Stimulated activated CD4-positive, alpha-beta T cell treated with anti-CD3 and anti-CD28 coated beads, Interleukin-2, amount 100 ng/mL, for 24 hours (primary cell): Measurements from ENCODE around the gene EDARADD.
"Not testable (repeated sequence)": the region's sequence is repeated elsewhere in the genome, so short reads cannot be mapped to it uniquely, and the experiment has no call there.

Experiments used
- DNase-seq, 2 donors: peaks; one replicate each; pipeline ENCODE4 v3.0.0-alpha.2; 2020

EDARADD gene

DNA sequence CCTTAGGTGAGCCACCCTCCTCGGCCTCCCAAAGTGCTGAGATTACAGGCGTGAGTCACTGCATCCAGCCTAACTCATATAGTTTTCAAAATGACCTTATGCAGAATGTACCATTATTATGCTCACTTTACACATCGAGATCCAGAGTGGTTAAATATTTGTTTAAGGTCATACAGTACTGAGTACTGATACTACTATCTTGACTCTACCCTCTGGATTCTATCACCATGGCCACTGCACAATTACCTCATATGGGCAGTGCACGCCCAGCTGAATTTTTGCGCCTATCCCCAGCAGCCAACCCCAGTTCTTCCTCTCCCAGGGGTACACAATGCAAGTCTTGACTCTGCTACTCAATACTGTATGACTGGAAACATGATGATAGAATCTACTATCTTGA lies 56.7 kb downstream of the EDARADD start:
- no peak for DNase-seq

DNA sequence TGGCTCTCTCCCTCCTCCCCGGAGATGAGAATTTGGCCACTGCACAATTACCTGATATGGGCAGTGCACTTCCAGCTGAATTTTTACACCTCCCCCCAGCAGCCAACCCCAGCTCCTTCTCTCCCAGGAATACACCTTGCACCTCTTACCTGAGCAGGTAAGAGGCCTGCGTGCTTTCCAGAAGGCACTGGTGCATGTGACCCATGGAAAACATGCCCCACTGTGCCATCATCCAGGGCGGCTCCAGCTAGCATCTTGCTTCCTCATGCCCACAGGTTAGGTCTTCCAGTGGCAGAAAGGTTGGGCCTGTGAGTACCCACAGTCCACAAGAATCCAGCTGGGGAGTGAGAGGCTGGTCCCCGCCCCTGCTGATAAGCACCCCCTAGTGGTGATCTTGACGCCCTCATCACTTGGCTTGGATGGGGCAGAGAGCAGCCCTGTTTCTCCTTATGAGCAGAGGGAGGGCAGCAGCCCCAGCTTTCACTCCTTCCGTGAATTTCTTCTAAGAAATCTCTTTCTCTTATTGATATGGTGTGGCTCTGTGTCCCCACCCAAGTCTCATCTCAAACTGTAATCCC lies 57.8 kb downstream of the EDARADD start:
- DNase-seq, result peak; percentile 35 to 49

DNA sequence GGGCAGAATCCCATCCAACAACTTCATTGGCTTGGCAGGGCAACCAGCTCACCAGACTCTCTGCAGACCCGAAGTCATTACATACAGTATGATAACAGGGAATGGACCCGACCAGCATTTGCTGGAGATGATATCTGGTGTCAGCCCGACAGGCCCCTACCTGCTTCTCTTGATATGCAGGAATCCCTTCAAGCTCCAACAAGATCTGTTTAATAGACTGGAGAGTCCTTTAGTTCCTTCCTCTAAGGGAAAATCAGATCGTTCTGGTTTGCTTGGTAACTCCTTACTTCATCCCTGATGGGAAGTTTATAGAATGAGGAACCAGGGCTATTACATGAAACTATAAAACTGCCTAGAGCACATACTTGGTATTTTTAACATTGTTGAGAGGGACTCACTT lies 61.2 kb downstream of the EDARADD start:
- no peak for DNase-seq

DNA sequence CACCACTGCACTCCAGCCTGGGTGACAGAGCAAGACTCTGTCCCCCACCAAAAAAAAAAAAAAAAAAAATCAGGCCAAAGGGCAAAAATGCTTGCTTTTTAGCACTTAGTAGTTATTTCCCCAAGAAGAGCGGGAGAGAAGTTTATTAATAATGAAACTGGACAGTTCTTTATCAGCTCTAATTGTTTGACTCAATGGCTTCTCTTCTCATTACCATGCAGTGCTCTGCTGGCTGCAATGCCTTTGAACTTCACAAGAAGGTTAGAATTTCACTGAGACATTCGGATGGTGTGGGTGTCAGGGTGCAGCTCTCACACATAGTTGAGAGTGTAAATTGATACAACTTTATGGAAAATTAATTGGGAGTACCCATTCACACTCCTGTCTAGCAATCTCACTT lies 63.7 kb downstream of the EDARADD start:
- DNase-seq, result no peak

DNA sequence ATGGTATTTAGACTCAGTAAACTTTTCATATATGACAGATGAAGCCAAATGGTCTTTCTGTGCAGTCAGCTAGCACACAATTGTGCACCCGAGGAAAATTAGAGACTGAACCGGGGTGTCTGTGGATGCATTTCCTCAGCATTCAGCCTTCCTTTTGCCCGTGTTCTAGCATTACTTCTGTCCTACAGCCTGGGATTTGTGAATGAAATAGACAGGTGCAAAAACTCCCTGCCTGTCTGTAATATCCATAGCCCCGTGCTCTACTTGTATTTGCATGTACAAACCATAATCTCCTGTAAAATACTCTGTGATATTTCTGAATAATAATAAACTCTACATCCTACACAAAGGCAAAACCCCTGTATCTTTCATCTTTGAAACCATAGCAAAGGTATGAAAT lies 64.9 kb downstream of the EDARADD start:
- no peak for DNase-seq

DNA sequence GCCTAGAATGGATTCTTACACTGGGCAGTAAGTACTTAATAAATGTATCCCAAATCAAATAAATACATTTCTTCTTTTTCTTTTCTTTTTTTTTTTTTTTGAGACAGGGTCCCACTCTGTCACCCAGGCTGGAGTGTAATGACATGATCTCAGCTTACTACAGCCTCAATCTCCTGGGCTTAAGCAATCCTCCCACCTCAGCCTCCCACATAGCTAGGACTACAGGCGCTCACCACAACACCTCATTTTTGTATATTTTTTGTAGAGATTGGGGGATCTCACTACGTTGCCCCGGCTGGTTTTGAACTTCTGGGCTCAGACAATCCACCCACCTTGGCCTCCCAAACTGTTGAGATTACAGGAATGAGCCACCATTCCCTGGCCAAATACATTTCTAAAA lies 66.0 kb downstream of the EDARADD start:
- DNase-seq, result no peak

DNA sequence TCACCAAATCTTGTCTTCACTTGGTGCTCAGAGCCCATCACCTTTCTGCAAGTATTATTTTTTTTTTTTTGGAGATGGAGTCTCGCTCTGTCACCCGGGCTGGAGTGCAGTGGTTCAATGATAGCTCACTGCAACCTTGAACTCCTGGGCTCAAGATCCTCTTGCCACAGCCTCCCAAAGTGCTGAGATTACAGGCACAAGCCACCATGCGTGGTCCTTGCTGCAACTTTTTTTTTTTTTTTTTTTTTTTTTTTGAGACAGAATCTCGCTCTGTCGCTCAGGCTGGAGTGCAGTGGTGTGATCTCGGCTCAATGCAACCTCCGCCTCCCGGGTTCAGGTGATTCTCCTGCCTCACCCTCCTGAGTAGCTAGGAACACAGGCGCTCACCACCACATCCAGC lies 70.1 kb downstream of the EDARADD start:
- not testable (repeated sequence) for DNase-seq

DNA sequence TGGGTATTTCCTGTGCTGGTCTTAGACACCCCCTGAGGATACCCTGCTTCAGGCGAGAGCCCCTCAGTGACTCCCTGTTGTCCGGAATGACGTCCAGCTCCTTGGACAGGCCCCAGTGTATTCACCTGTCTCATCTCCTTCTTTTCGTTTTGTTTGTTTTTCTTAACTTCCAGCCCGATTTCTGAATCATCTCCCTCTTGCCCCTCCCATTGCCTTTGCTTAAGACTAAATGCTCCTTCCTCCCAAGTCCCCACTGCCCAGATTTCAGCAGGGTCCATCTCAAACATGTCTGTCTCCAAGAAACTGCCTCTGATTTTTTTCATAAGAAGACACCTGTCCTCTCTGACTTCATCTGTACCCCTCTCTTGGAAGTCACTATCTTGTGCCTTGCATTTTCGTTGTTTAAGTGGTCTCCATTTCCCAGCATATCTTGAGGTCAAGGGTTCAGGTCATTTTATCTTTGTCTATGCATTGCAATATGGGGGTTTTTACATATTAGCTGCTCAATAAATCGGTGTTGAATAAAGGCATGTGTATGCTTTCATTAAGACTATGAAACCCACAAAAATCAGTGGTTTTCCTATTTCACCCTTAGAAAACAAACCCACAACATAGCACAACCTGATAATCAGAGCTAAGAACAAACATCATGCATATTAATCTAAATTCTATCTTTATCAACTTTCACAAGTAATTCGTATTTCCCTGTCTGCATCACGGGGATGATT lies 71.3 kb downstream of the EDARADD start:
- no peak for DNase-seq

DNA sequence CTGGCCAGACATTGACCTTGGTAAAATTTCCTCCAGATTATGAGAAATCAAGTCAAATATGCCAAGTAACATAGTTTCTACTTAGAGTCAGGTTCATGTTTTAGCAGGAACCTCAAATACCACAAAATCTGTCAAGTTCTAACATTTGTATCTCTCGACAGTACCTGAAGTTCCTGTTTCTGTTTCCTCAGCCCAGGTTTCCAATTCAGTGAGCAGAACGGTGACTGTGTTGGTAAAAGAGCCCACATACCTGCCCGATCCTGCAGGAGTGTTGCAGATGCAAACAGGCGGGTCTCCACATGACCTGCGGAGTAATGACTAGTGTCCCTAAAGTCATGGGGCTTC lies 71.8 kb downstream of the EDARADD start:
- DNase-seq, result no peak

DNA sequence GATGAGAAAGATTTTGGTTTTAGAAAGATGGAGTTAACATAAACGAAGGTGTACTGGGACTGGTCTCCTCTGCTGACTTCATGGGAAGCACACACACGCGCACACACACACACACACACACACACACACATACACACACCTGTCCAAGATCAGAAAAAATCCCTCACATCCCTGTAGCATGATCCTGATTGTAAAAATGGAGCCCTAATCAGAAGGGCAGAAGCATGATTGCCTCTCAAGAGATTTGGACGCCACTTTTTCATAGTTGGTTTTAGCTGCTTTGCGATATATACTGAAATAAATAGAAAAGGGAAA lies 73.2 kb downstream of the EDARADD start:
- no peak for DNase-seq

DNA sequence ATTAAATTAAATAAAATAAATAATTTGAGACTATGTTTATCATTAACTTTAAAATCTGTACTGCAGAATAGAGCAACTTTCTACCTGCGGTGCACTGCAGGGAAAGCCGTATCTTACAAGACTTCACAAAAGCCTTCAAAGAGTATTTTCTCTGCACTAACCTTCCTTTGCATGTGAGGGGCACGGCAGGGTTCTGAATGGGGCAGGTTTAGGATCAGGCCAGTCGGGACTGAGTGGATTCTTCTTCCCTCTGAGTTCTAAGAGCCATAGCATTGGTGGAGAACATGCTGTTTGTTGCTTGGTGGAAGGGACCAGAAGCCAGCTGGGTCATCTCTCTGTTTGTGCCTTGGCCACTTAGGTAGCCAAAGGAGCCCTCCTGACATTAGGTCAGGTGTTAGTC lies 74.5 kb downstream of the EDARADD start:
- DNase-seq, result no peak

DNA sequence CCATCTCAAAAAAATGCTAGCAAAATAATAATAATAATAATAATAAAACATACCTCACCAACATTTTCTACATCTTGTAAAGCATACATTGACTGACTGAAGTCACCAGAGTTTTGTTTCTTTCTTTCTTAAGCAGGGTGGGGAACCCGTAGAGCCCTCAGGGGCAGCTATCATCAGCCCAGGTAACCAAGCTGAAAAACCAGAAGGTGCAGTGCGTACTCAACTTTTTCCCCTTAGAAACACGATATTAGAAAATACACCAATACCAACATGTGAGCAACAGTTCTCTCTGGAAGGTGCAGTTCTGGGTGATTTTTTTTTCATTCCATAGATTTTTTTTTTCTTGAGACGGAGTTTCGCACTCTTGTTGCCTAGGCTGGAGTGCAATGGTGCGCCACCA lies 75.4 kb downstream of the EDARADD start:
- no peak for DNase-seq

DNA sequence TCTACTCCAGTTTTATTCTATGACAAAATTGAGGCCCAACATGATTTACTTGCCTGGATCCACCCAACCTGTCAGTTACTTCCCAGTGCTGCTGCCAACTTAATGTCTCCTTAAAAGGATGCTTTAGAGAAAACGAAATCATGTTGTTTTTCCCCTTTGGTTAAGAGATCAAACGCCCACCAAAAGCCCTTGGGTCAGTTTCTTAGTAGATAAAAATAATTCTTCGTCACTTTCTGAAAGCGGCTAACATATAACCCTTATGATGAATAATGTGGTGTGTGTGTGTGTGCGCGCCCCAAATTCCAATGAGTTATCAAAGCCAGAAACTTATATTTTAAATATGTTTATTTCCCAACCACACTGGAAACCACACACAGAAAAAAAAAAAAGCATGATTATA lies 77.0 kb downstream of the EDARADD start:
- DNase-seq, result no peak

DNA sequence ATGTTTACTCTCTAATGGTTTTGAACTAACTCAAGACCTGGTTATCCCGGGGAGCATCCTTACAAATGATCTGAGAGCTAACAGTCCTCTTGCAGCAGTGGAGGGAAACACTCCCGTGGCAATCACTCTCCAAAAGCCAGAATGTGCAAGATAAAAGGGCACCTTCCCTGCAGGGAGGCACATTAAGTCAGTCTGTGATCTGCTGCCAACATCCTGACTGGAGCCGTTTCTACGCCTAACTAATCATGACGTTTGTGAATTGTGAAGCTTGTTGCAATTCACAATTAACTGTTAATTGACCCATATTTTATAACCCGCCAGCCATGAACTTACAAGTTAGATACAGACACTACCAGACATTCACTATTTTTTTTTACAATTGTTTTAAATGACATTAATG lies 77.6 kb downstream of the EDARADD start:
- no peak for DNase-seq

DNA sequence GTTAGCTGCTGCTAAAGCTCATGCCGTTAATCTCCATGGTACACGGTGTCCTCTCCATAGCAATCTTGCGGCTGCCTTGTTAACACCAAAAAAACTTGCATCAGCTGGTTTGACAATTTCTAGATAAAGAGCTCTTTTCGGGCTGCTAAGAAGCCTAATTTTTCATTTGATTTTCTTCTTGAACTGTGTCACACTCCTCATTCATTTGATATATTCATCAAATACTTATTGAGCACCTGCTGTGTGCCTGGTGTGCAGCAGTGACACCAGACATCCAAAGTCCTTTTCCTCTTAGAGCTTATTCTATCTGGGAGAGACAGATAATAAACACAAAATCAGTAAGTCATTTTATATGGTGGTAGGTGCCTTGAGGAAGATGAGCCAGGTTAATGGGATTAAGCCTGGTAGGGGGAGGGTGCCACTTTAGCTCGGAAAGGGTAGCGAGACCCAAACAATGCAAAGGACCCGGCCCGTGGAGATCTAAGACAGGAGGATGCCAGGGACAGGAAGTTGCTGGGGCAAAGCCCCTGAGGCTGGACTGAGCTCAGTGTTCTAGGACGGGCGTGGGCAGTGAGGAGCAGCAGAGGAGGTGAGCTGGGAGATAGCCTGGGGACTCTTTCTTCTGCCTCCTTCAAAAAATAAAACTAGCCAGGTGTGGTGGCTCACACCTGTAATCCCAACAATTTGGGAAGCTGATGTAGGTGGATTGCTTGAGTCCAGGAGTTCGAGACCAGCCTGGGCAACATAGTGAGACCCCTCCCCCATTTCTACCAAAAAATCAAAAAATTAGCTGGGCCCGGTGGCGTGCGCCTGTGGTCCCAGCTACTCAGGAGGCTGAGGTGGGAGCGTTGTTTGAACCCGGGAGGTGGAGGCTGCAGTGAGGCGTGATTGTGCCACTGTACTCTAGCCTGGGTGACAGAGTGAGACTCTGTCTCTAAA lies 79.0 kb downstream of the EDARADD start:
- DNase-seq, result no peak

DNA sequence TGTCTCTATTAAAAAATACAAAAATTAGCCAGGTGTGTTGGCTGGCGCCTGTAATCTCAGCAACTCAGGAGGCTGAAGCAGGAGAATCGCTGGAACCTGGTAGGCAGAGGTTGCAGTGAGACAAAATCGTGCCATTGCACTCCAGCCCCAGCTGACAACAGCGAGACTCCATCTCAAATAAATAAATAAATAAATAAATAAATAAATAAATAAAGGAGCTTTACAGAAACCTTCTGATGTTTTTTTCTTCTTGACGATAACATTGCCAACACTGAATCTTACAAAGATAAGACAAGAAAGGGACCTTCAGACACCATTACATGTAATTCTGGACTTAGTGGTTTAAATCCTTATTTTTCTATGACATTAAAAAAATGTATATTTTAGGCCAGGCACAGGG lies 81.9 kb downstream of the EDARADD start:
- DNase-seq, result no peak

DNA sequence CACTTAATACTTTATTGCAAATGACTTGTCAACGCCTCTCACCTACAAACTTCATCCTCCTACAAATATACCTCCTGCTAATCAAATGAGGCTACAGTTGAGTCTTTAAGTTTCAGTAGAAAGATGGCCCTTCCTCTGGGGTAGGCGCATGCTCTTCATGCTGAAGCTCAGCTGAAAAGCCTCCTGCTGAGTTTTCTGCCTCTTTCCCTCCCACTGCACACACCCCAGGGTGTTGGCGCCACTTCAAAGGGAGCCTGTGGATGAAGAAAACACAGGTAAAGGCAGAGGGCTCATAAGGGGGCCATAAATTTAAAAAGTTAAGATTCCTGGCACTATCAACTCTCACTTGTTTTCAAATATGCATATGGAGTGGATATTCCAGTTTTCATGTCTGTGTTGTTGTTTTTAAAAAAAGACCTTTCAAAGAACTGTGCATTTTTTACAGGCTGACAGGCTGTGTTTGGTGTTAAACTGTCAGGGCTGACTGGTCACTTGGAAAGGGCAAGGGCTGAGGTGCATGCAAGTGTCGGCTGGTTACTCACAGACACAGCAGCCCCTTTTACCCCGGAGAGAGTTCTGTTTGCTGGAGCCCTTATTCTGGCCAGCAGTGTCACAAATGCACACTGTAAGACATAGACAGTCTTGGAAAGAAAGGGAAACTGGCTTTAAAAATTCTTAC lies 86.8 kb downstream of the EDARADD start:
- no peak for DNase-seq

DNA sequence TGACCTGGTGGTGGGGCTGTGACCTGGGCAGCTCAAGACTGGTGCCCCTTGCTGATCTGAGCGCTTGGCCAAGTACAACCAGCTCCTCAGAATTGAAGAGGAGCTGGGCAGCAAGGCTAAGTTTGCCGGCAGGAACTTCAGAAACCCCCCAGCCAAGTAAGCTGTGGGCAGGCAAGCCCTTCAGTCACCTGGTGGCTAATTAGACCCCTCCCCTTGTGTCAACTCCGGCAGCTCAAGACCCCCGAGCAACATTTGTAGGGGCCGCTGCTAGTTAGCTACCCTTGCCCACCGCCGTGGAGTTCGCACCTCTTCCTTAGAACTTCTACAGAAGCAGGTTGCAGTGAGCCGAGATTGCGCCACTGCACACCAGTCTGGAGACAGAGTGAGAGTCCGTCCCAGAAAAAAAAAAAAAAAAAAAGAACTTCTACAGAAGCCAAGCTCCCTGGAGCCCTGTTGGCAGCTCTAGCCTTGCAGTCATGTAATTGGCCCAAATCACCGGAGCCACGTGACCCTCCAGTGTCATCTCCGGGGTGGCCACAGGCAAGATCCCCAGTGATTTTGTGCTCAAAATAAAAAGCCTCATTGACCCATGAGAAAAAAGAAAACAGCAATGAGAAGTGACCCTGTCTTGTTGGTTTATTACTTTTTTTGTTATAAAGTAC lies 90.4 kb downstream of the EDARADD start:
- DNase-seq, result no peak

DNA sequence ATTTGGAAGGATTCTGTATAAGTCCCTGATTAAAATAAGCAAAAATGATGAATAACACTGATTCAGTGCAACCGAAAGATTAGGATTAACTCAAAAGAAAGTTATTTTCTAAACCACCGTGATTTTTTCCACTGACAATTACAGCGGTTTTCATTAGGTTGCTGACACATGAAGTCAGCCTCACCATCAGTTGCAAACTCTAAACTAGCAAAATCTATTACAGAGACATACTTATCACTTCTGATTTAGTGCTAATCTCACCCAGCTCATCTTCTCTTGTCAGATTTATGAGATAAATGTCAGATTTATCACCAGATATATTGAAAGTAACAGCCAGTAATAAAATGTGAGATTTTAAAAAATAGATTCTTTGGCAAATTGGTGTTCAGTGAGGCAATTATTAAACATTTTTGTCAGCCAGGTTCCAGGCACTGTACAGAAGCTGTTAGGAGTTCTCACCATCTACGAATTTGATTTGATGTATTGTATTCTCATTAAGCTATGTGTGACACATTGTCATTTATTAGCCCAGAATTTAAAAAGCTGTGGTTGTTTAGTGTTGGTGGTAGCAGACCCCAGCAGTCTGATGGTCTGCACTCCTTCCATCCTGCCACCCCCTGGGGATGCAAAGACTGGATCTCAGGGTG lies 92.4 kb downstream of the EDARADD start:
- DNase-seq, result no peak

DNA sequence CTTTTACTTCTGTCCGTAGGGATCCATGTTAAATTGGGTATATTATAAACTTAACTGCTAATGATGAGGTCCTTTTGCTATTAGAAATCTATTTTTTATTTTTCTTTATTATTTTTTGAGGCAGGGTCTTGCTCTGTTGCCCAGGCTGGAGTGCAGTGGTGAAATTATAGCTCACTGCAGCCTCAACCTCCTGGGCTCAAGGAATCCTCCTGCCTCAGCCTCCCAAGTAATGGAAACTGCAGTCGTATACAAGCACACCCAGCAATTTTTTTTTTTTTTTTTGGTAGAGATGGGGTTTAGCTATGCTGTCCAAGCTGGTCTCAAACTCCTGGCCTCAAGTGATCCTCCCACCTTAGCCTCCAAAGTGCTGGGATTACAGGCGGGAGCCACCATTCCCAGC lies 95.1 kb downstream of the EDARADD start:
- not testable (repeated sequence) for DNase-seq

DNA sequence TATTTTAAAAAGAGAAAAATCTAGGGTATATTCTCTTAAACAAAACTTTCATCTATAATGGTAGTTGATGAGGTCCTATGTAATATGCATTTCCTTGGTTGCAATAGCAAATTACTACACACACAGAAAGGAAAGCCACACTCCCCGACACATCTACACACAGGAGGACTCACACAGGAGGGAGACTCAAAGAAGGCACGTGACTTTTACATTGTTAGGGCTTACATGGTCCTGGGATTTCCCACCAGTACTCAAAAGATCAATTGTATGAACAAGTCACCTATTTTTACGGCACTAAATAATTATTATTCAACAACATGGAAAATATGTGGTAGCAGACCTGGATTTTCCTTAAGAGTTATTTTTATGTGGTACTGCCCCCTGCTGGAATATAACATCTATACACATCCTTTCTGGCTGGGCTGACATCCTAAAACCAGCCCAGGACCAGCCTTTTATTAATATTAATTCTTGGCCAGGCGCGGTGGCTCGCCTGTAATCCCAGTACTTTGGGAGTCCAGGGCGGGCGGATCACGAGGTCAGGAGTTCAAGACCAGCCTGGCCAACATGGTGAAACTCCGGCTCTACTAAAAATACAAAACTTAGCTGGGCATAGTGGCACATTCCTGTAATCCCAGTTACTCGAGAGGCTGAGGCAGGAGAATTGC lies 95.8 kb downstream of the EDARADD start:
- DNase-seq, result no peak
